GM15510 (cell line): ENCODE results near the gene MCF2L.

Source experiments
- POLR2A ChIP-seq: IDR thresholded peaks from 3 replicates; pipeline ENCODE4 v1.6.1; 2011; ENCODE audit warnings: borderline replicate concordance; ENCODE audit not compliant: insufficient read length; ENCODE audit errors: extremely low read depth

Gene MCF2L

GRCh38 chr13:113103646-113104045 lies 134.6 kb downstream of the MCF2L start:
- TF ChIP-seq POLR2A, result no peak

GRCh38 chr13:113105032-113105920 lies 136.3 kb downstream of the MCF2L start, which contains the start of gene F7:
F7 (plus strand) TSS chr13:113105791; CDS start chr13:113105842, 51 bp downstream.
- TF ChIP-seq POLR2A, result no peak

- TF ChIP-seq POLR2A, result no peak
Measured at GRCh38 chr13:113105921-113106452, 137.0 kb downstream of the MCF2L start.

- TF ChIP-seq POLR2A, result no peak
Measured at GRCh38 chr13:113106711-113107351, 137.8 kb downstream of the MCF2L start.

- TF ChIP-seq POLR2A, result no peak
Measured at GRCh38 chr13:113109151-113110047, 140.4 kb downstream of the MCF2L start.

- no peak for TF ChIP-seq POLR2A
Measured at GRCh38 chr13:113110048-113110851, 141.2 kb downstream of the MCF2L start.

- no peak for TF ChIP-seq POLR2A
Measured at GRCh38 chr13:113110852-113111315, 141.9 kb downstream of the MCF2L start.

- no peak for TF ChIP-seq POLR2A
Measured at GRCh38 chr13:113112893-113113845, 144.2 kb downstream of the MCF2L start.

GRCh38 chr13:113113846-113114271 lies 144.8 kb downstream of the MCF2L start:
- no peak for TF ChIP-seq POLR2A

GRCh38 chr13:113114511-113115362 lies 145.7 kb downstream of the MCF2L start:
- no peak for TF ChIP-seq POLR2A

GRCh38 chr13:113115363-113116205 lies 146.6 kb downstream of the MCF2L start:
- TF ChIP-seq POLR2A, result no peak
